IMR-90 (cell line): Measurements from ENCODE around the gene IL1R2. TPM values are rescaled to one million over a fixed set of nuclear protein-coding genes. Genes with fewer than 3 reads are reported as not detected.

Experiments used
- ATAC-seq: fragments of 200-7000 bp; cut with Tn5 transposase; 2 replicates; pipeline ENCODE4 v1.9.1; 2020; ENCODE audit warnings: low read depth, mild to moderate bottlenecking, moderate library complexity
- BruUV-seq: library from RNA; stranded (reverse); fragments of 400-500 nt; replicated peaks from 2 replicates; lab custom pipeline; 2021; lab: Mats Ljungman, UMichigan
- CTCF ChIA-PET: fragments of 300-600 bp; formaldehyde crosslinking; extraction: SDS; loops from one replicate; lab custom pipeline; 2021; ENCODE audit warnings: antibody characterized with exemption; lab: Yijun Ruan, JAX
- POLR2A ChIA-PET: fragments of 300-600 bp; sonication (Branson Sonifier 250); formaldehyde crosslinking; loops from one replicate; lab custom pipeline; 2022; ENCODE audit warnings: antibody characterized with exemption; ENCODE audit not compliant: unreplicated experiment; lab: Charles Lee
- DNase-seq: peaks from one replicate; pipeline ENCODE4 v3.0.0; 2013
- H2AFZ ChIP-seq: replicated peaks from 2 replicates; pipeline ENCODE3; 2013; ENCODE audit warnings: low read length, mild to moderate bottlenecking; ENCODE audit not compliant: poor library complexity
- H2AK5ac ChIP-seq: 2 replicates; pipeline ENCODE4 v1.6.1; 2013; ENCODE audit warnings: low read depth, low read length, inconsistent platforms
- H2AK9ac ChIP-seq: replicated peaks from 2 replicates; pipeline ENCODE3; 2013; ENCODE audit warnings: mild to moderate bottlenecking, low read depth, low read length, moderate library complexity; ENCODE audit not compliant: poor library complexity
- H2BK120ac ChIP-seq: 2 replicates; pipeline ENCODE4 v1.6.1; 2013; ENCODE audit warnings: low read depth, low read length, inconsistent platforms
- H2BK15ac ChIP-seq: 3 replicates; pipeline ENCODE4 v1.6.1; 2013; ENCODE audit warnings: low read depth, low read length, inconsistent platforms
- H2BK20ac ChIP-seq: 2 replicates; pipeline ENCODE4 v1.6.1; 2013; ENCODE audit warnings: low read depth, mild to moderate bottlenecking, inconsistent platforms, low read length, moderate library complexity
- H2BK5ac ChIP-seq: 2 replicates; pipeline ENCODE4 v1.6.1; 2013; ENCODE audit warnings: mild to moderate bottlenecking, low read depth, low read length, inconsistent platforms; ENCODE audit not compliant: poor library complexity, severe bottlenecking
- H3K14ac ChIP-seq: replicated peaks from 2 replicates; pipeline ENCODE4 v1.6.1; 2013; ENCODE audit warnings: low read depth, low read length, inconsistent platforms
- H3K18ac ChIP-seq: 2 replicates; pipeline ENCODE4 v1.6.1; 2013; ENCODE audit warnings: low read depth, low read length, control low read depth
- H3K23ac ChIP-seq: 2 replicates; pipeline ENCODE4 v1.6.1; 2013; ENCODE audit warnings: low read depth, low read length, inconsistent platforms
- H3K27ac ChIP-seq: 2 replicates; pipeline ENCODE4 v1.5.1; 2013; ENCODE audit warnings: mild to moderate bottlenecking, control low read depth, low read length; ENCODE audit not compliant: insufficient read depth
- H3K27me3 ChIP-seq: 2 replicates; pipeline ENCODE4 v1.6.1; 2013; ENCODE audit warnings: low read length; ENCODE audit not compliant: control insufficient read depth, insufficient read depth
- H3K36me3 ChIP-seq: 2 replicates; pipeline ENCODE4 v1.6.1; 2013; ENCODE audit warnings: low read length, mixed read lengths; ENCODE audit not compliant: control insufficient read depth, insufficient read depth
- H3K4ac ChIP-seq: 2 replicates; pipeline ENCODE4 v1.6.1; 2013; ENCODE audit warnings: low read depth, low read length, inconsistent platforms
- H3K4me1 ChIP-seq: 2 replicates; pipeline ENCODE4 v1.6.1; 2013; ENCODE audit warnings: low read length, mixed read lengths; ENCODE audit not compliant: control insufficient read depth, insufficient read depth
- H3K4me2 ChIP-seq: 2 replicates; pipeline ENCODE4 v1.6.1; 2013; ENCODE audit warnings: low read depth, mild to moderate bottlenecking, control low read depth, low read length, moderate library complexity
- H3K4me3 ChIP-seq: 2 replicates; pipeline ENCODE4 v1.5.1; 2013; ENCODE audit warnings: low read depth, mild to moderate bottlenecking, control low read depth, low read length, moderate library complexity; ENCODE audit not compliant: insufficient read depth
- H3K56ac ChIP-seq: 2 replicates; pipeline ENCODE4 v1.6.1; 2013; ENCODE audit warnings: low read length, inconsistent platforms; ENCODE audit not compliant: insufficient read depth; ENCODE audit errors: extremely low read depth
- H3K79me1 ChIP-seq, 2 experiments: 2 replicates each; pipeline ENCODE4 v1.6.1; 2013; ENCODE audit warnings: low read length in 2 of 2, inconsistent platforms in 1 of 2, low read depth in 1 of 2
- H3K9ac ChIP-seq: 2 replicates; pipeline ENCODE4 v1.6.1; 2013; ENCODE audit warnings: low read depth, low read length, control low read depth
- H3K9me1 ChIP-seq: 2 replicates; pipeline ENCODE4 v1.6.1; 2013; ENCODE audit warnings: low read length, inconsistent platforms; ENCODE audit not compliant: insufficient read depth
- H3K9me3 ChIP-seq: 2 replicates; pipeline ENCODE4 v1.6.1; 2013; ENCODE audit warnings: low read length; ENCODE audit not compliant: control insufficient read depth, insufficient read depth
- H4K20me1 ChIP-seq: 2 replicates; pipeline ENCODE4 v1.6.1; 2013; ENCODE audit warnings: low read length, inconsistent platforms; ENCODE audit not compliant: insufficient read depth
- H4K5ac ChIP-seq: 2 replicates; pipeline ENCODE4 v1.6.1; 2013; ENCODE audit warnings: mild to moderate bottlenecking, low read depth, low read length, control low read depth
- H4K8ac ChIP-seq, 2 experiments: 2 replicates each; pipeline ENCODE4 v1.6.1; 2013; ENCODE audit warnings: low read depth in 2 of 2, low read length in 2 of 2, control low read depth in 1 of 2, inconsistent platforms in 1 of 2
- H4K91ac ChIP-seq: 2 replicates; pipeline ENCODE4 v1.6.1; 2013; ENCODE audit warnings: low read depth, low read length, inconsistent platforms; ENCODE audit not compliant: insufficient read depth
- CEBPB ChIP-seq: IDR thresholded peaks from 2 replicates; pipeline ENCODE4 v1.6.1; 2012; ENCODE audit warnings: low read depth, low read length, improper control_type of control experiment
- CHD1 ChIP-seq: IDR thresholded peaks from 2 replicates; pipeline ENCODE4 v1.6.1; 2012; ENCODE audit warnings: low read depth, low read length, improper control_type of control experiment
- FOS ChIP-seq: fragments of 150-350 bp; IDR thresholded peaks from 2 replicates; pipeline ENCODE4 v1.6.1; 2016; ENCODE audit warnings: low read depth, low read length
- MAFK ChIP-seq: IDR thresholded peaks from 2 replicates; pipeline ENCODE4 v1.6.1; 2012; ENCODE audit warnings: low read depth, low read length, improper control_type of control experiment
- MAZ ChIP-seq: IDR thresholded peaks from 2 replicates; pipeline ENCODE4 v1.6.1; 2012; ENCODE audit warnings: low read depth, mild to moderate bottlenecking, low read length, improper control_type of control experiment, moderate library complexity, borderline replicate concordance
- MXI1 ChIP-seq: IDR thresholded peaks from 2 replicates; pipeline ENCODE4 v1.6.1; 2012; ENCODE audit warnings: low read depth, mild to moderate bottlenecking, low read length, moderate library complexity, borderline replicate concordance
- NFE2L2 ChIP-seq: fragments of 150-350 bp; IDR thresholded peaks from 2 replicates; pipeline ENCODE4 v1.6.1; 2016; ENCODE audit warnings: low read depth, mild to moderate bottlenecking, low read length
- POLR2A ChIP-seq: IDR thresholded peaks from 2 replicates; pipeline ENCODE4 v1.6.1; 2012; ENCODE audit warnings: mild to moderate bottlenecking, low read depth, low read length
- RAD21 ChIP-seq: IDR thresholded peaks from 2 replicates; pipeline ENCODE4 v1.6.1; 2012; ENCODE audit warnings: low read length, improper control_type of control experiment
- RCOR1 ChIP-seq: IDR thresholded peaks from 2 replicates; pipeline ENCODE4 v1.6.1; 2012; ENCODE audit warnings: mild to moderate bottlenecking, low read length, improper control_type of control experiment; ENCODE audit not compliant: insufficient replicate concordance
- RFX5 ChIP-seq: IDR thresholded peaks from 2 replicates; pipeline ENCODE4 v1.8.0; 2012; ENCODE audit warnings: low read depth, mild to moderate bottlenecking, low read length, moderate library complexity
- SMC3 ChIP-seq: fragments of 150-350 bp; IDR thresholded peaks from 2 replicates; pipeline ENCODE4 v1.6.1; 2016; ENCODE audit warnings: low read depth, mild to moderate bottlenecking, antibody characterized with exemption, low read length, moderate library complexity
- USF2 ChIP-seq: fragments of 150-350 bp; IDR thresholded peaks from 2 replicates; pipeline ENCODE4 v1.6.1; 2017; ENCODE audit warnings: mild to moderate bottlenecking, antibody characterized with exemption, low read length, low read depth
- WGBS, 2 experiments: methylation state at CpG; one replicate each; pipeline versions ENCODE4 v1.1.5 to v1.1.7; 2013; ENCODE audit warnings: missing lambda C conversion rate in 2 of 2; ENCODE audit not compliant: insufficient read length in 1 of 2; ENCODE audit errors: extremely low coverage in 2 of 2; 5-methylcytosine and 5-hydroxymethylcytosine counted together
- dilution Hi-C: fragments of 300-500 bp; cut with HindIII; formaldehyde crosslinking; loops from one replicate; pipeline ENCODE4 v1.14.3; 2018; ENCODE audit warnings: low sequenced_read_pairs; ENCODE audit not compliant: unreplicated experiment
- in situ Hi-C: fragments of 300-500 bp; cut with MboI; formaldehyde crosslinking; loops from 3 replicates; pipeline ENCODE4 v1.14.3; 2019; ENCODE audit warnings: low sequenced_read_pairs, inconsistent platforms, mixed read lengths
- intact Hi-C: fragments of 100-400 bp; cut with micrococcal nuclease; formaldehyde crosslinking; loops from 2 replicates; pipeline ENCODE4 v1.10.0; 2022
- polyA plus RNA-seq, 3 experiments: library from polyadenylated mRNA; depleted of rRNA; stranded (reverse); fragments of >200 nt; gene quantifications; 2 replicates each; pipeline ENCODE4 v1.2.3, GENCODE V29; 2012; ENCODE audit warnings: low replicate concordance in 1 of 3
- total RNA-seq: library from RNA; depleted of rRNA; stranded (reverse); fragments of >200 nt; gene quantifications from 2 replicates; pipeline ENCODE4 v1.2.3, GENCODE V29; 2012
- TF ChIP-seq, protein P1 (sequence below): fragments of 150-350 bp; IDR thresholded peaks from 2 replicates; pipeline ENCODE4 v1.6.1; 2016; ENCODE audit warnings: low read depth, mild to moderate bottlenecking, low read length, moderate library complexity, borderline replicate concordance
- TF ChIP-seq, protein P2 (sequence below): conservative IDR thresholded peaks from 2 replicates; pipeline ENCODE4 v1.5.1; 2012; ENCODE audit warnings: mild to moderate bottlenecking, low read depth, low read length, improper control_type of control experiment

IL1R2 gene
- total and polyA plus RNA-seq, 2 of the 4 experiments (the other 2 are of a cell fraction) = not detected

- H3K79me1 ChIP-seq = no peaks in the 10 kb centered on the region
- H3K9ac ChIP-seq = no peak overlapping the region
- no TSS peak for BruUV-seq
- no CpG with 5 or more reads among the region's 1 CpG for WGBS, 2 experiments
- no peak overlapping the region for H4K5ac ChIP-seq
- H2AFZ ChIP-seq = no peak overlapping the region
- no peak overlapping the region for H3K14ac ChIP-seq
- no peak for TF ChIP-seq RFX5
- no peak for TF ChIP-seq MAZ
- TF ChIP-seq FOS = no peak
- TF ChIP-seq, protein P1, sequence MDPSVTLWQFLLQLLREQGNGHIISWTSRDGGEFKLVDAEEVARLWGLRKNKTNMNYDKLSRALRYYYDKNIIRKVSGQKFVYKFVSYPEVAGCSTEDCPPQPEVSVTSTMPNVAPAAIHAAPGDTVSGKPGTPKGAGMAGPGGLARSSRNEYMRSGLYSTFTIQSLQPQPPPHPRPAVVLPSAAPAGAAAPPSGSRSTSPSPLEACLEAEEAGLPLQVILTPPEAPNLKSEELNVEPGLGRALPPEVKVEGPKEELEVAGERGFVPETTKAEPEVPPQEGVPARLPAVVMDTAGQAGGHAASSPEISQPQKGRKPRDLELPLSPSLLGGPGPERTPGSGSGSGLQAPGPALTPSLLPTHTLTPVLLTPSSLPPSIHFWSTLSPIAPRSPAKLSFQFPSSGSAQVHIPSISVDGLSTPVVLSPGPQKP = no peak
- no peak for TF ChIP-seq RAD21
- TF ChIP-seq CEBPB = no peak
- TF ChIP-seq POLR2A = no peak
- TF ChIP-seq RCOR1 = no peak
- TF ChIP-seq, protein P2, sequence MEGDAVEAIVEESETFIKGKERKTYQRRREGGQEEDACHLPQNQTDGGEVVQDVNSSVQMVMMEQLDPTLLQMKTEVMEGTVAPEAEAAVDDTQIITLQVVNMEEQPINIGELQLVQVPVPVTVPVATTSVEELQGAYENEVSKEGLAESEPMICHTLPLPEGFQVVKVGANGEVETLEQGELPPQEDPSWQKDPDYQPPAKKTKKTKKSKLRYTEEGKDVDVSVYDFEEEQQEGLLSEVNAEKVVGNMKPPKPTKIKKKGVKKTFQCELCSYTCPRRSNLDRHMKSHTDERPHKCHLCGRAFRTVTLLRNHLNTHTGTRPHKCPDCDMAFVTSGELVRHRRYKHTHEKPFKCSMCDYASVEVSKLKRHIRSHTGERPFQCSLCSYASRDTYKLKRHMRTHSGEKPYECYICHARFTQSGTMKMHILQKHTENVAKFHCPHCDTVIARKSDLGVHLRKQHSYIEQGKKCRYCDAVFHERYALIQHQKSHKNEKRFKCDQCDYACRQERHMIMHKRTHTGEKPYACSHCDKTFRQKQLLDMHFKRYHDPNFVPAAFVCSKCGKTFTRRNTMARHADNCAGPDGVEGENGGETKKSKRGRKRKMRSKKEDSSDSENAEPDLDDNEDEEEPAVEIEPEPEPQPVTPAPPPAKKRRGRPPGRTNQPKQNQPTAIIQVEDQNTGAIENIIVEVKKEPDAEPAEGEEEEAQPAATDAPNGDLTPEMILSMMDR = no peak
- TF ChIP-seq SMC3 = no peak
- TF ChIP-seq USF2 = no peak
- no peak for TF ChIP-seq CHD1
- TF ChIP-seq NFE2L2 = no peak
- no peak for TF ChIP-seq MAFK
- no peak for TF ChIP-seq MXI1
- H3K18ac ChIP-seq = no peak overlapping the region
- in situ Hi-C loops (no loop called here), intact Hi-C loops (no loop called here), dilution Hi-C loops (no loop called here)
- ChIA-PET CTCF (no interaction called here), POLR2A (no interaction called here)
- no peaks in the 10 kb centered on the region for H3K9me1 ChIP-seq
- no peak overlapping the region for H2BK20ac ChIP-seq
- no peak overlapping the region for H3K4ac ChIP-seq
- no peak overlapping the region for H2BK15ac ChIP-seq
- no peak overlapping the region for H2AK5ac ChIP-seq
- no peaks in the 10 kb centered on the region; the same call in 1 of the 2 replicates for H3K4me1 ChIP-seq
- no peak overlapping the region for H2AK9ac ChIP-seq
- no peak overlapping the region for H2BK5ac ChIP-seq
- H3K27me3 ChIP-seq = peaks cover 8% of the 10 kb centered on the region
- ATAC-seq (peak; percentile 73), DNase-seq (no peak)
- H3K23ac ChIP-seq = no peak overlapping the region
- no peak overlapping the region for H3K27ac ChIP-seq
- H4K8ac ChIP-seq = no peak overlapping the region
- H3K56ac ChIP-seq = no peak overlapping the region
- no peak overlapping the region for H3K4me2 ChIP-seq
- H3K4me3 ChIP-seq = no peak overlapping the region
- no peaks in the 10 kb centered on the region for H3K36me3 ChIP-seq
- no peaks in the 10 kb centered on the region; the same call in none of the 2 replicates for H3K9me3 ChIP-seq
- no peak overlapping the region for H2BK120ac ChIP-seq
- no peaks in the 10 kb centered on the region for H4K20me1 ChIP-seq
- H4K91ac ChIP-seq = no peak overlapping the region
Measured at GRCh38 chr2:101949304-101949703, 42.5 kb upstream of the IL1R2 start.
